Tibial artery (tissue), 4 donors: ENCODE results near the gene MRTO4.

Experiments
- DNase-seq, 2 donors: peaks; one replicate each; pipeline ENCODE4 v3.0.0-alpha.2; 2019
- H3K27ac ChIP-seq, 2 donors: fragments of 200-600 bp; sonication (generic) in 1 of 2; 1 replicate in 1 of 2; 2 replicates in 1 of 2; pipeline ENCODE4 v1.5.1; 2018 to 2019; ENCODE audit warnings: mild to moderate bottlenecking in 1 of 2
- H3K27me3 ChIP-seq, 2 donors: fragments of 200-600 bp; sonication (generic) in 1 of 2; one replicate each; pipeline versions ENCODE4 v1.5.1 to v1.6.0; 2016 to 2019
- H3K36me3 ChIP-seq, 3 donors: fragments of 200-600 bp; sonication (generic) in 2 of 3; one replicate each; pipeline ENCODE4 v1.5.1; 2016 to 2019; ENCODE audit warnings: mild to moderate bottlenecking in 2 of 3
- H3K4me1 ChIP-seq, 4 donors: fragments of 200-600 bp; sonication (generic) in 2 of 4; 1 replicate in 3 of 4; 2 replicates in 1 of 4; pipeline ENCODE4 v1.5.1; 2016 to 2019
- H3K4me3 ChIP-seq, 2 donors: fragments of 200-600 bp; sonication (generic) in 1 of 2; 1 replicate in 1 of 2; 2 replicates in 1 of 2; pipeline ENCODE4 v1.5.1; 2018 to 2019; ENCODE audit warnings: mild to moderate bottlenecking in 2 of 2
- H3K9me3 ChIP-seq, 3 donors: fragments of 200-600 bp; sonication (generic) in 1 of 3; one replicate each; pipeline ENCODE4 v1.5.1; 2016 to 2019
- CTCF ChIP-seq, 2 experiments: fragments of 200-600 bp in 1 of 2; fragments of 450-650 bp in 1 of 2; IDR thresholded peaks; one replicate each; pipeline ENCODE4 v1.5.1; 2017 to 2019; ENCODE audit warnings: antibody characterized with exemption in 2 of 2, mild to moderate bottlenecking in 1 of 2, moderate library complexity in 1 of 2
- intact Hi-C: fragments of 100-400 bp; cut with DNase I; formaldehyde crosslinking; loops from one replicate; pipeline ENCODE4 v1.15.0; 2023; ENCODE audit warnings: low total_unique reads

MRTO4 gene

GRCh38 chr1:19205845-19206244 lies 45.8 kb upstream of the MRTO4 start:
- Histone ChIP-seq H3K36me3 (no peaks in the 10 kb centered on the region), H3K9me3 (no peaks in the 10 kb centered on the region), H3K4me3 (no peak overlapping the region), H3K4me1 (peaks cover 0 to 81% (median 38%) of the 10 kb centered on the region in 4 donors), H3K27me3 (no peaks in the 10 kb centered on the region), H3K27ac (no peak overlapping the region)
- intact Hi-C loops: loop anchor here (10.0 kb wide), 1 partner anchor 1511 kb away; no protein-coding TSS in a partner anchor
- no peak for DNase-seq
- no peak for TF ChIP-seq CTCF (IDR thresholded peaks at IDR 0.05)

DNA sequence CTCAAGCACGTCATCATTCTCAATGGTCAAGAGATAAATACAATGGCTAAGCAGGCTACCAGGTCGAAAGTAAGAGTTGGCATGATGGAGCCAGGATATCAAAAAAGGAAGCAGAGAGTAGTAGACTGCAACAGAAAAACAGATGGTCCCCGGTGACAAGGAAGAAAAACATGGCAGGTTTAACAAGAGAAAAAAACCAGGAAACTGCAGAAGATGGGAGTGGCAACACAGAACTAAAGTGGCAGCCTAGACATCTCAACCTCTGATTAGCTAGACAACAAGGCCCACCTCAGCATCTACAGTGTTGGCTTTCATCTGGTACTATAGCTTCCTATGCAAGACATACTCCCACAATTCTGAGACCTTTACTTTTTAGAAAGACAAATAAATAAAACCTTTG lies 44.7 kb upstream of the MRTO4 start:
- Histone ChIP-seq H3K4me3 (no peak overlapping the region), H3K4me1 (peaks cover 0 to 84% (median 45%) of the 10 kb centered on the region in 4 donors), H3K27ac (no peak overlapping the region), H3K9me3 (no peaks in the 10 kb centered on the region), H3K36me3 (no peaks in the 10 kb centered on the region), H3K27me3 (no peaks in the 10 kb centered on the region)
- intact Hi-C loops: loop anchor here (10.0 kb wide), 1 partner anchor 1512 kb away; no protein-coding TSS in a partner anchor
- TF ChIP-seq CTCF (IDR thresholded peaks at IDR 0.05): no peak
- no peak for DNase-seq

GRCh38 chr1:19208710-19209438 lies 42.7 kb upstream of the MRTO4 start:
- no peaks in the 10 kb centered on the region for H3K27me3 ChIP-seq
- peaks cover 0 to 8% (median 3%) of the 10 kb centered on the region in 3 donors for H3K36me3 ChIP-seq
- intact Hi-C loops: loop anchor here (10.0 kb wide), 1 partner anchor 1514 kb away; no protein-coding TSS in a partner anchor
- peaks cover 0 to 65% (median 33%) of the 10 kb centered on the region in 4 donors for H3K4me1 ChIP-seq
- no peak for DNase-seq
- TF ChIP-seq CTCF (IDR thresholded peaks at IDR 0.05): no peak
- no peaks in the 10 kb centered on the region for H3K9me3 ChIP-seq
- peak overlapping the region; percentile 95 to 97 for H3K27ac ChIP-seq
- peak overlapping the region; percentile 95 to 97 for H3K4me3 ChIP-seq

GRCh38 chr1:19209439-19209989 lies 42.1 kb upstream of the MRTO4 start:
- TF ChIP-seq CTCF (IDR thresholded peaks at IDR 0.05): no peak
- Histone ChIP-seq H3K27me3 (no peaks in the 10 kb centered on the region), H3K27ac (peak overlapping the region; percentile 95 to 97), H3K9me3 (no peaks in the 10 kb centered on the region), H3K4me3 (peak overlapping the region; percentile 95 to 97), H3K4me1 (peaks cover 0 to 59% (median 32%) of the 10 kb centered on the region in 4 donors), H3K36me3 (peaks cover 0 to 9% (median 3%) of the 10 kb centered on the region in 3 donors)
- DNase-seq: peak; percentile 37 to 73
- intact Hi-C loops: loop anchor here (10.0 kb wide), 1 partner anchor 1515 kb away; no protein-coding TSS in a partner anchor

DNA sequence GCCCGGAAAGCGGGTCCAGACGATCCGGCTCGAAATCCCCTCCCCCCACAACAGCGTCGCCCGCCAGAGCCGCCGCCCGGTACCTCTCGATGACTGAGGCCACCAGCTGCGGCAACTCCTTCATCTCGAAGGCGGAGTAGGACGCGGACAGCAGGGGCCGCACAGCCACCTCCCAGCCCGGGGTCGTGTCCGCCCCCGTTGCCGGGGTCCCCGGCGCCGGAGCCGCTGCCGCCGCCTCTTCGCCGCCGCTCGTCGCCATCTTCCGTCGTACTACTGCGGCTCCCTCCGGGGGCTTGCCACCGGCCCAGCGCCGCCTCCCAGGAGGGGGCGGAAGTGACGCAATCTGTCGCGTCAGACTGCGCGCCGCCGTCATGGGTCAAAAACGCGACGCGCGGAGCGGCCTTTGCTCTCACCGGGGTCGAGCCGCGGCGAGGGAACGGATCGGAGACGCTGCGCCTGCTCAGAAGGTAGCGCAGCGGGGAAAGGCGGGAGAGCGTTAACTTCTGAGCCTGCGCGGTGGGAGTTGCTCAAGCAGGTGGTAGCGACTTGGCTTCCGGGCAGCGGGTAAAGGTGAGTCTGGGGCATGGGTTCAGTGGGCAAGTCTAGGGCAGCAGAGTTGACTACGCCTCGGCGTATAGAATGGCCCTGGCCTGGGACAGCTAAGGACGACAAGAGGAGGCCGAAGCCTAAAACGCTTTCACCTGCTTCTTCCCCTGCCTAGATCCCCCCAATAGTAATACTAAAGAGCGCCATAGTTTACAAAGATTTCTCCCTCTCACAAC lies 41.4 kb upstream of the MRTO4 start, which contains the start of gene UBR4:
Gene UBR4, minus strand, starts transcription at position 277 of the 782 bp plus-strand sequence. Its CDS starts 18 bp downstream, at position 259.
- Histone ChIP-seq H3K4me3 (peak within 1 kb of the TSS; percentile 95 to 97), H3K9me3 (no peaks in the 10 kb centered on the region), H3K4me1 (peaks cover 0 to 53% (median 32%) of the 10 kb centered on the region in 4 donors), H3K27me3 (no peaks in the 10 kb centered on the region), H3K27ac (peak within 1 kb of the TSS; percentile 95 to 97), H3K36me3 (peaks cover 0 to 9% (median 3%) of the 10 kb centered on the region in 3 donors)
- intact Hi-C loops: loop anchor here (10.0 kb wide), 1 partner anchor 1515 kb away; no protein-coding TSS in a partner anchor
- TF ChIP-seq CTCF (IDR thresholded peaks at IDR 0.05): no peak
- peak; percentile 89 to 96 for DNase-seq
